Activated CD4-positive, alpha-beta T cell treated with anti-CD3 and anti-CD28 coated beads, Interleukin-2, amount 50 U/mL, for 4 hours (primary cell): ENCODE results near the gene DIPK1A.
"Not testable (repeated sequence)": the region's sequence is repeated elsewhere in the genome, so short reads cannot be mapped to it uniquely, and the experiment has no call there.

Experiments used
- DNase-seq, 2 experiments: peaks; one replicate each; pipeline ENCODE4 v3.0.0-alpha.2; 2020

DIPK1A gene

DNA sequence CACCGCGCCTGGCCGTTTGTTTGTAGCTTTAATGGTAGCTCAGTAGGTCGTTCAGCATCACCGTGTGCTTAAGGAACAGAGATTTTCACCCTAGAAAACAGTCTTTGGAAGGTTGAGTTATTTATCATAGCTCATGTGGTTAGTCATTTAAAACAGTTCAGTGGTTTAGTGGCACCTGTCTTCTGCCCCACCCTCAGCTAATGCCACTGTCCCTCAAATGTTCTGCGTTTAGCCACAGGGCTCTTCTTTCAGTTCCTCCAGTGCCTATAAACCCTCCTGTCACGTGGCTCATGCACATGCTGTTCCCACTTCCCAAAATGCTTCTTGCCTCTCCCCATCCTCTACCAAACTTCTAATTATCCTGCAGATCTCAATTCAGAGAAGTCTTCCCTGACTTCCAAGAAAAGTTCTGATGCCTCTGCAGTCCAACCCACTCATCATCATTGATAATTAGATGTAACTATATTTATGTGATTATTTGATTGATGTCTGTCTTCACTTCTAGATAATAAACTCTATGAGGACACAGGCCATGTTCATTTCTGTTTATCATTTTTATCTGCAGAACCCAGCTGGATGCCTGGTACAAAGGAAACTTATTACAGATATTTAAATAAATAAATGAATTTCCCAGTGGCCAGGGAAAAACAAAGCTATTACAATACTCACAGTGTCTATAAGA, 14.4 kb upstream of the DIPK1A start:
- no peak for DNase-seq

DNA sequence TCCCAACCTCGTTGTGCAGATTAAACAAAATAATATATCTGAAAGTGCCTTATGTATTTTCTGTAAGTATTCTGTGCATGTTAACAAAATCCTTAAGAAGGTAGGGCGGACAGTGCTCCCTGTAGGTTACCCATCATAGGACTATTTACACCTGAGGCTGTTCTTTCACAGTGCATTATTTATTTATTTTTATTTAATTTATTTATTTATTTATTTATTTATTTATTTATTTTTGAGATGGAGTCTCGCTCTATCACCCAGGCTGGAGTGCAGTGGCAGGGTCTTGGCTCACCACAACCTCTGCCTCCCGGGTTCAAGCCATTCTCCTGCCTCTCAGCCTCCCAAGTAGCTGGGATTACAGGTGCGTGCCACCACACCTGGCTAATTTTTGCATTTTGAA, 12.8 kb upstream of the DIPK1A start:
- DNase-seq, result not testable (repeated sequence)

DNA sequence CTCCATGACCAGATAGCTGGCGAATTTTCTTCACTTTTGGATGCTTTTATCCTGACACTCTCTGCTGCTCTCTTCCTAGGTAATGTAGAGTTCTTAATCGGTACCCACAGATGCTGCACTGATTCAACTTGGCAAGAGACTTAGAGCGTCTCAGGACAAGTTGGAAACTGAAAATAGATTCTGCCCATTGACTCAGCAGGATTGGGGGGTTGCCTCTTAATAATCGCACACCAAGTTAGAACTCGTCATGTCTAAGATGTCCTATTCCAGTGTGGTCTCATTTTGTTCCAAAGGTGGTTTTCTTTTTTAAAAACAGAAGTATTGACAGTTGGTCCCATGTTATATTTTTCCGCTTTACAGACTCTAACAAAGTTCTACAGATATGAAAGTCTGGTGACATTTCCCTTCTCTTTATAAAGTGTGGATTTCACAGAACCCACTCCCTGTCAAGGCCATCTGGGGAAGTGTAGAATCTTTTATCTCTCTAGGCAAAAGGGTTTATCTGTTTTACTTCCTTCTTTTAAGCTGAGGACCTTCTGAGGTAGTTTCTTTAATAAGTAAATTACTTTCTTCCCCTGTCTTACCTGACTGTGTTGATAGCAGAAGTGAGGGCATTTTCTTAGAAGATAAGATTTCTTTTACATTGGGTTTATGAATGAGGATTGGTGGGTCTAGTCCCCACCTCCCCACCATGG, 12.1 kb upstream of the DIPK1A start:
- no peak for DNase-seq

DNA sequence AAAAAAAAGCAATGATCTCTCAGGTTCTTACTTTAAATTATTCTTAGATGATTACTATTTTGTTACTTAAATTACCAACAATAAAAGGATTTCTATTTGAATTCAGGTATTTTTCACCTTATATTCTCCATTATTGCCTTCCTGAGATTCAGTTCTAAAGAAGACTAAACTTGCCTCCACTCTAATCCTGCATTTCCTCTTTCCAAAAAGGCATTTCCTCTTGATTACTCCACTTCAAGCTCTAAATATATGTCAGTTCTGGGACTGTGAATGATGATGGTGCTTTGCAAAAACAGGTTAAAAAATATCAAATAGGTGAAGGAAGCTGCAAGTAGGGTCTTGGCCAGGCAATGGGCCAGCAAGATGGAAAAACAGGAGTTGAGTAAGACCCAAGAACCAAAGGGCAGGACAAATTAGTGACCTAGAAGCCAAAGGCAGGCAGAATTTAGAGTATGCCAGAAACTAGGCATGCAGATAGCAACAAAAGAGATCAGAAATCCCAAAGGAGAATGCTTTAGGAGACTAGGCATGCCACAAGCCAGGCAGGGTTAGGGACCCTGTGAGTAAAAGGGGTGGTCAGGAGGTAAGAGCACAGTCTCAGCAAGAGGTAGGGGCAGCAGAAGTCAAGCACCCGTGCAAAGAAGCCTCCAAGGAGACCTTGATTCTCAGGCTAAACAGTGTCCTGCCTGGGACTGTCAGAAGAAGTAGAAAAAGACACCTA, 11.3 kb upstream of the DIPK1A start:
- no peak for DNase-seq

DNA sequence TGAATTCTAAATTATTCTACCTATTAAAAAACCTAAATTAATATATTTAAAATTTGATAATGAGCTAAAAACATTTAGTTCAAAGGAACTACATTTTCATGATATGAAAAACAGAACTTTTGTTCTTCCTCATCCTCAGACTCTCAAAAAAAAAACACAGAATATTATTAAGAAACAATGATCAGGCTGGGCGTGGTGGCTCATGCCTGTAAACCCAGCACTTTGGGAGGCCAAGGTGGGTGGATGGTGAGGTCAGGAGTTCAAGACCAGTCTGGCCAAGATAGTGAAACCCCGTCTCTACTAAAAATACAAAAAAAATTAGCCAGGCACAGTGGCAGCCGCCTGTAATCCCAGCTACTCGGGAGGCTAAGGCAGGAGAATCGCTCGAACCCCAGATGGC, 10.7 kb upstream of the DIPK1A start:
- DNase-seq, result not testable (repeated sequence)

DNA sequence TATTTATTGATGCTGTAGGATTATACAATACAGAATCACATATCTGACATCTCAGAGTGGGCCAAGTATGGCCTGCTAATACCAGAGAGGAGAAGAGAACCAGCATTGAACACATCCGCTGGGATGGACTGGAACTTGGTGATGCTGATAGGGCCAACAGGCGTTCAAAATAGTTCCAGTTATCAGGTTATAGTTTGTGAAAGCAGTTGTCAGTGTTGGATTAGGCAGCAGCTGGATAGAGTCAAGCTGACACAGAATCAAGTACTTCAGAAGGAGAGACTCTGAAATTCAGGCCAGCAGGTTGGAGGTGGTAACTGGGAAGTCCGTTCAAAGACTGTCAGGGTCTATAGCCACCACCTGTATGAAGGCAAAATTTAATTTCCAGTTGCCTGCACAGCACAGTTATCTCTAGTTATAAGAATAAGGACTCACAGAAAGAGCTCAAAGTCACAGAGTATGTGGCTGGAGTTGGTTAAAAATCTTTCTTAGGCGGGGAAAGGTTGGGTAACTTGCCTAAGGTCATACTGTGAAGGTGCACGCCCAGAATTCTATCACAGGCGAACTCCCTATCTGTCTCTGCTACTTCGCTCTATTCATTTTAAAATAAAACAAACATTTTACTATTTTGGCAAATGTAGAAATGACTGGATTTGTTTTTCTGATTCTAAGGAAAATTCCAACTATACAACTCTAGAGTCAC, 9.9 kb upstream of the DIPK1A start:
- DNase-seq, result no peak

DNA sequence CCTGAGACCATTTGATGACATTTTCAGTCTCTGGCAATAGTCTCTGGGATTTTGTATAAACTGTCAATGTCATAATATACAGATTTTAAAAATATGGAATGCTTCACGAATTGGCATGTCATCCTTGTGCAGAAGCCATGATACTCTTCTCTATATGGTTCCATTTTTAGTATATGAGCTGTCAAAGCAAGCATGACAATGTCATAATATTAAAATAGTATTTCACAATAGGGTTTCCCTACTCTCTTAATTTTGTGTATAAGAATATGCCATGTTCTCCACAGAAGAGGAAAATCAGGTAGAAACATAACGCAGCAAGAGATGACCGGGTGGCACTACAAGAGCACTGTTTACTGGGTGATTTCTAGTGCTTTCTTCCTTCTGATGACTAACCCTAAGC, 8.3 kb upstream of the DIPK1A start:
- DNase-seq, result no peak

DNA sequence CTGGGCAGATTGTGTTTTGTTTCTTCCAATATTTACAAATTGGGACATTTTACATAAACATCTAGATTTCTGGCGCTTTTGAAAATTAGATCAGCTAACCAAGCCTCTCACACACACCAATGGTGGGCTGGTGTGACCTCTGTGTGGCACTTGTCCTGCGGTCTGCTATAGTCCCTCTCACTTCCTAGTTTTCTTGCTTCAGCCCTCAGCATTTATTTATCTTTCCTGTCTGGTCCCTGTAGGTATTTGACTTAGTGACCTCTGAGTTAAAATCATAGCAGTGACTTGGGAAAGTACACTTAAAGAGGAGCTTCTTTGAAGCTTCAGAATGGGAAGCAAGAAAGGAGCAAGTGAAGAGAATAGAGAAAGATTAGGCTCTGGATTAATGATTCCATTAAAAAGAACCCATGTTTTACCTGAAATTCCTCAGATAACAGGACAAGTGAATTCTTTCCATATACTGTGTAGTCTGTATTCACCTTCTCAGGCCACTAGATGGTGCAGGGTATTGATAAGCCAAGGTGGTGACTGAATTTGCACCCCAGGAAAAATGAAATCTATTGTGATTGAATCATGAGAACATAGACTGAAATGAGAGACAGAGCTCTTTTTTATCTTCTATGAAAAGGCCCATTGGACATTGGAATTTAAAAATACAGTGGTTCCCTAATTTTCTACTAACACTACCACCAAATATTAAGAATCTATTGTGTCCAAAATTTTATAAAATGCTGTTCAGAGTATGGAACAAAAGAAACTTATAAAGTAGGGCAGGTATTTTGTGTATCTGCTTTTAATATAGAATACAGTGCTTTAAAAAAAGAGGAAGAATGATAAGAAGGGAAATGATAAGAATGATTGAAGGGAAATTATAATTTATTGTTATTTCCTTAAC, 7.1 kb upstream of the DIPK1A start:
- no peak for DNase-seq

DNA sequence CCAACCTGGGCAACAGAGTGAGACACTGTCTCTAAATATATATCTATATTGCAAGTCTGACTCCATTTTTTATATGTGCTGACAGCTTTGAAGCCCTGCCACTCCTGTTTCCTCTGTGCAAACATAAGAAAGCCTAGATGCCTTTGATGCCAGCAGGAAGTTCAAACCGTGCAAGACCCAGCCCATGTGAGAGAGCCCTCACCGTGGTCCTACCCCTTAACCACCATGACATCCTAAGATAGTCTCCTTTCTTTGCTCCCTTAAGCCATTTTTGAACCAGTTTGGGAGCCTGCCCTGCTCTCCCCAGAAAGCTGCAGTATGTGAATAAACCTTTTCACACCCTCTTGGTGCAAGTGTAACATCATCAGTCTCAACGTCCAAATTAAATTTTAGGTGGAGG, 3.7 kb upstream of the DIPK1A start:
- DNase-seq, result no peak

DNA sequence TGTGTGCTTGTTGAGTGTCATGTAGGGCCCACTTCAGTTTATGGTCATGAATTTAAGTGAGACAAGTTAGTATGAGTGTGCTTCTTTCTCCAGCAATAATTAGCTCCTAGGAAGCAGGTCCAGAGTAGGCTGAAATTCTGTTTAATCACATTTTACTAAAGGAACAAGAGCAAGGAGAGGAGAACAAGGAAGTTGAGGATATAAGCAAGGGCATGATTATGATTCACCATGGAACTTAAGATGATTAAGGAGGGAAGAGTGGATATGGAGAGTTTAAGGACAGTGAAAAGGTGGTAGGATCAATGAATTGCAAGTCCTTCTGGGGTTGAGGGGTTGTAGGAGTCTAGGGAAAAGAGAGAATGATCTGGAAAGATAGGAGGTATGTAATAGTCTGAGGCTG, 3.1 kb upstream of the DIPK1A start:
- DNase-seq, result no peak

DNA sequence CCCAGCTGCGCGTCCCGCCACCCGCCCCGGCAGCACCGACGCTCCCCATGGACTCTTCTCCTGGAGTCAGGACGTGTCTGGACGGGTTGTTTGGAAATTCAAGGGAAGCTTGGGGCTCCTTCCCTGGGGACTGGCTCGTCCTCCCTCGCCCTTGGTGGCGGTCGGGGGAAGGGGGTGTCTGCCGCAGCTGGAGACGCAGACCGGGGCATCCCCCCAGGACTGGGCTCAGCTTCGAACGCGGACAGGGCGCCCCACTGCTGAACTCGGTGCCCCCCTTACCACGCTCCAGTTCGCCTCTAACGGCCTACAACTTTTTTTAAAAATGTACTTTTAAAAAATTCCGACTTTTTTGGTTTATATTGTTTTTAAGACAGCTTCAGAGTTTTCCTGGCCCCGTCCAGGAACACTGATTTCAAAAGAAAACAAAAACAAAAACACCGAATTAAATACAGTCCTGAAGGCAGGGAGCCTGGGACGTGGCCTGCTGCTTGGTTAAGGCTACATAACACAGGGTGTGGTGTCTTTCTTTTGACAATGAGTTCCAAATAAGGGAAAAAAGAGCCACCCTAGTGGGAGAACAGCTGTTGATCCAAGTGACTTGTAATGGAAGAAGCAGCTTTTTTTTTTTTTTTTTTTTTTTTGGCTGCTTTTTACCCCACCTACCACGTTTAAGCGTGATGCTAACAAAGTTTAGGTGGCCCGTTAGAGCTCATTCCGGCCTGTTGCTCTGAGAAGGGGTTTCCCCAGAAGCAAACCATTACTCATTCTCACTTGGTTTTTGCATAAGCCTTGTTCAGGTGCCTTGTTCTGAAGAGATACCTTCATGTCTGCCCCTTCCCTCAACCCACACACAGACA, 862 bp upstream of the DIPK1A start:
- DNase-seq, result peak; percentile 54 to 63

DNA sequence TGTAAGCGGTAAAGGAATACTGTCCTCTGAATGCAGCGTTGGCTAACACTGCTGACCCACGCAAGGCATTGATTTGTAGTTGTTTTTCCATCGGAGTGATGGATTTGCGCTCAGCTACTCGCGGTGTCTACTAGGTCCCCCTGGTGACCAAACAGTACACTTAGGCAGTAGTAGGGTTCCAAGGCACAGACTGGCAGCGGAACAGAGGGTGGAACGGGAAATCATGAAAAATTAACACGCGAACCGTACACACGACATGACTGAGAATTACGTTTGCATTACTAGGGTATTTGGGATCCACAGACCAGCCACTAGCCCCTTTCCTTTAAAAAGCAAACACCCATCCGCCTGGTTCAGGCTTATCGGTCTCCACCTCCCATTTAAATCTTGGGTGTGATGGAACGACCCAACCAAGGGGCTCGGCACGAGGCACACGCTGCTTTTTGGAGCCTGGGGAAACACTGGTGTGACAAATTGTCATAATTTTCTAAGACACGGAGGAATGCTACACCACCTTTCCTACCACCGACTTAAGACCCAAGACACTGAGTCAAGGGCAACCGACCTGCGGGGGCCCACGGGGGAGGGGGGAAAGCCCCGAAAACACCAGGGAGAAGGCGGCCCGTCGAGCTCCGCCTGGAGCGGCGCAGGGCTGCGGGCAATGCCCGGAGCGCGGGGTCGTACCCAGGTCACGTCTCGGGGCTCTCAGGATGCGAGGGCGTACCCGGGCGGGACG, 699 bp downstream of the DIPK1A start:
- peak; percentile 48 to 56 for DNase-seq

DNA sequence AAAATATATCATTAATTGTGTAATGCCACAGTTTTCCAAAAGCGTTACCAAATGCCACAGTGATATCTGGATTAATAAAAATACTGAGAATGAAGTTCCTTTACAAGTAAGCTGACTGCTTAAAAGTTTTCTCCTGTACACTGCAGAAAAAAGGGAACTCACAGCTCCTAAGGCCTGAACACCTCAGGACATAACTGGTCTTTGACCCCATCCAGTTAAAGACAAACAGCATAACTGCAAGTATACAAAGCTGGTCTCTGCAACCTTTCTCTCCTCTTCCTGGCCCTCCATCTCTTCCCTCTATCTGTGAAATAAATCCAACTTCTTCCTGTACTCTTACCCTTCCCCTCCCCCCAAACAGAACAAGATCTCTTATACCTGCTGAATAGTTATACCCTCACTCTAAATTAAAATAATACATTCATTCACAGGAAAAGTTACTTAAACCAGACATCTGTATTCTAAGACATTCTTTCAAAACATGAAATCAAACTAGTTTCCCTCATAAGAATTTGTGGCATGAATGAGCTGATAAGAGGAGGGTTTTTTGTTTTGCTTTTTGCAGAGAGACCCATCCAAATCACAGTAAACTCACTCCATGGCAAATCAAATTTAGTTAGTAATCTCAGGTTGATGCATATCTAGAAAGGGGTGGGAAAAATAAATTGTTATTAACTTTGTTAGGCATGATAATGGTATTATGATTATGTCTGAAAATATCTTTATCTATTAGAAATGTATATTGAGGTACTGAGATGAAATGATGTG, 2.9 kb downstream of the DIPK1A start:
- DNase-seq, result no peak

DNA sequence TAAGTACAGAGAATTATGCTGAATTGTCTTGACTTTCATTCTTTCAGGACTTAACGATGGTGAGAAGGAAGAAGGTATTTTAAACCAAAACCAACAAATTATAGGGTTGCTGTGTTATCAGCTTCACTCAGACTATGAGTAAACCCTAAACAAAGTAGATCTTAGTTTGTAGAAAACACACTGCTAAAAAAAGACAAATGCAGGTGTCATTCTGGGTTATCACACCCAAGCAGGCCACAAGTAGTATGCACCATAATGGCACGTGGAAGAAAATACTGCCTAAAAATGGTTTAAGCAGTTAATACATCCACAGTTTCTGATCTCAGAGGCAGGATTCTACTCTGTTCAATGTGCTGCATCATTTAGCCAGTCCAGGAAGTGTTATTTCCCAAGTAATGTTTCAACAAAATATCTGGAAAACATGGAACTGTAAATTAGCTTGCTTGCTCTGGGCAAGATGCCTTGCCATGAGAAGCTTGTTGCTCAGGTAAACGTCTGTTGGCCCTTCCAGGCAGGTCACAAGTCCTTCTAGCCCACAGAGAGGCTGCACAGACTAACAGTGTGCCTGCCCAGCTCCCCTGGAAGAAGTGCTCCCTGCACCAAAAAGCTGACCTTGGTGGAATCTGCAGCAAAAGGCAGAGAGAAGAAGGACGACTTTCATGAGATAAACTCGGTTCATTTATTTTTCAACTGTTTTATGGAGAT, 4.1 kb downstream of the DIPK1A start:
- DNase-seq, result no peak

DNA sequence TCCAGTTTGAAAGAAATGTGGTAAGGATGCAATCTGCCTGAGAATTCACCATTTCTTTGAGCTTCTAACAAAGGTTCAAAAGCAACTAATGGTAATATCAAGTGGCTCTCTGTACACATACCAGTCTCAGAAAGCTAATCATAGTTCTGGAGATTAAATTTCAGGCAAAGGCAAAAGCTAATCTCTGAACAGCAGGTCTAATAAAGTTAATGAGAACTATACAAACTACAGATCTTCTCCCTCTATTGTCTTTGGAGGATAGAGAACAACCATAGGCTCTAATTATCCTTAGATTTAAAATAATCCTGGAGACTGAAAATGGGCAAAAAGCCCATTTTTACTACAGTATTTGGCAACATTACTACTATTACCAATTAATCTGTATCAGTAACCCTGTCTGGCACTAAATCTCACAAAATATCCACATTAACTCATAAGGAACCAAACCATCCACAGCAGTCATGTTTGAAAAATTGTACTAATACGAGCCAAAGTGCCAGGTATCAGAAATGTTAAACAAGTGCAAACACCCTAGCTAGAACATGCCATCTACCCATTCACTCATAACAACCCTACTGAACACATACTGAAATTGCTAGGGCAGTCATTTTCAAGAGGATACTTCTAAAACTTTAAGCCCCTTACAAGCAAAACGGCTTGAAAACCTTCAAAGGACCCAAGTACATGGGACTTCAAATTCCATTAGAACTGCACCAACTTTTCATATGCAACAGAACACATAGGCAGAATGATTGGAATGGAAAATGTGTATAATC, 4.8 kb downstream of the DIPK1A start:
- DNase-seq, result no peak

DNA sequence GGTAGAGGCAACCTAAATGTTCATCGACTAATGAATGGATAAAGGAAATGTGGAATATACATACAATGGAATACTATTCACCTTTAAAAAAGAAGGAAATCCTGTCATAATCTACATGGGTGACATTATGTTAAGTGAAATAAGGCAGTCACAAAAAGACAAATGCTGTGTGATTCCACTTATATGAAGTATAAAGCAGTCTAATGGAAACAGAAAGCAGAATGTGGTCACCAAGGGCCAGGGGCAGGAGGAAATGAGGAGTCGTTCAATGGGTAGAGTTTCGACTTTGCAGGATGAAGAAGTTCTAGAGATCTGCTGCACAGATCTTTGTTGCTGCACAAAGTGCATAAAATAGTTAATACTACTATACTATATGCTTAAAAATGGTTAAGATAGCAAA, 7.8 kb downstream of the DIPK1A start:
- no peak for DNase-seq

DNA sequence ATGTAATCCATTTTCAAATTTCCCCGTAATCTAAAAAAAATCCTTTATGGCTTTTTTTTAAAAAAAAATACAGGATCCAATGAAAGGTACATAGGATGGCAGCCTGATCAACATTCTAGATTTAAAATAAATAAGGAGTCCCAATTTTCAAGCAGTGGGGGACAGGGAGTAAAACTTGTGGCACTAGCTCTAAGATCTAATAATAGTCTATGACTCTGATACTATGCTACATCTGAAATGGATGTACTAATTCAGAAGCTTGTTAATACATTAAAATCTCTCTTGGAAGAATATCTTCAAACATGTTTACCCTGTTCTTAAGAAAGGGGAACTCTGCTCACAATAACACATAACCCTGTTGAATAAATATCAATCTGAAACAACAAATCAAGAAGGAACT, 8.5 kb downstream of the DIPK1A start:
- DNase-seq, result no peak

DNA sequence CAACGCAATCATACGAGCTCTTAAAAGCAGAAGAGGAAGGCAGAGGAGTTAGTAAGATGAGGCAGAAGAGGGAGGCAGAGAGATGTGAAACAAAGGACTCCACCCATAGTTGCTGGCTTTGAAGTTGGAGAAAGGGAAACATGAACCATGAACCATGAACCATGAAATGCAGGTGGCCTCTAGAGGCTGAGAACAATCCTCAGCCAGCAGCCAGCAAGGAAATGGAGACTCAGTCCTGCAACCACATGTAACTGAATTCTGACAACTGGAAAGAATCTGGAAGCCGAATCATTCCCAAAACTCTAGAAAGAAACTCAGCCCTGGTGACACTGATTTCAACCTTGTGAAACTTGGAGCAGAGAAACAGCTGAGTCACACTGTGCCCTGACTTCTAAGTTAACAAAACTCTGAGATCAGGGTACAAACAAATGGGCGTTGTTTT, 10.1 kb downstream of the DIPK1A start:
- DNase-seq, result no peak
